Activated CD8-positive, alpha-beta memory T cell treated with anti-CD3 and anti-CD28 coated beads, Interleukin-2, amount 50 U/mL, for 24 hours (primary cell): ENCODE data around the gene STK4.

Experiments used
- DNase-seq: peaks from one replicate; pipeline ENCODE4 v3.0.0-alpha.2; 2020; ENCODE audit errors: extremely low read depth

The STK4 gene

GRCh38 chr20:45085867-45086266, 119.6 kb downstream of the STK4 start:
- DNase-seq = no peak

GRCh38 chr20:45087097-45087790, 120.9 kb downstream of the STK4 start:
- no peak for DNase-seq

DNA sequence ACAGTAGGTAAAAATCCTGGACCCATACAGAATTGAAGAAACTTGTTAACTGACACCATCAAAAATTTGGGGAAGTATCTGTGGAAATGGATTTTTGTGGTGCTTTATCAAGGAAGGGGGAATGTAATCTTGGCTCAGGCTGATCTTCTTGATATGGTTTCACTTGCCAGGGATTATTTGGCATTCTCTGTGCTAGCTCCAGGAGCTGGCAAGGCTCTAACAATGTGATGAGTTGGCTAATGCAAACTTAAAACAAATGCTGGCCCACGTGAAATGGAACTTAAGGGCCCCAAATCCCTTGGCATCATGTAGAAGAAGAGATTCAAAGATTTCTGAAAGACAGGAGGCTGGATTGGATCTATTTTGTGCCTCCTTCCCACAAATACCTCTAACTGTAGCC, 121.5 kb downstream of the STK4 start:
- no peak for DNase-seq

DNA sequence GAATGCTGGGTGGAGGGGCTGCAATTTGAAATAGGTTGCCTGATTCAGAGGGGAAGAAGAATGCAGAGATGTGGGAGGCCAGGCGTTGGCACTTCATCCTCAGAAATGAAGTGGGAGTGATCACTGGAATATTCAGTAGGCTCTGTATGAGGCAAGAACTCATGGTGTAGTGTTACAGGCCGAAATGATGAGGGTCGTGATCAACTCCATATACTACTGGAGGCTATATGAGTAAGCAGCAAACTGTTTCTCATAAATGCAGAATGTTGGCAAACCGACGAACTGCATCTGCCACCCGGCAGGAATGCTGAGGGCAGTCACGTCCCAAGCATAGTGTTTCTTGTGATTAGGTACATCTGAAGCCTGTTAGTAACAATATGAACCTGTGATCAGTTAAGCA, 121.9 kb downstream of the STK4 start:
- no peak for DNase-seq

DNA sequence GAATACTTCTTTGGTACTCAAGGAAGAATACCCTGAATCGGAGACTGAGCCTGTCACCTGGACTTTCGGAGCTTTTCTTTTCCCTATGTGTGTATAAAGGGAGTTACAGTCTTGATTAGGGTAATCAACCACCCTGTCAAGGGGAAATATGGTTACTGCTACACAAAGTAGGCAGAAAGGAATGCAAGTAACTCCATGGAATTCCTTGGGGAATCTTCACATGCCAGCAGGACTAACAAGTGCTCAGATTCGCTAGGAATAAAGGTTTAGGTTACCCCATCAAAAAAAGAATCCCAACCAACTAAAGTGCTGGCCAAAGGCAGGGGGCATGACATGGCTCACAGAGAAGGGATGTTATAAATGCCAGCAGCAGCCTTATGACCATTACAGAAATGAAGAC, 124.2 kb downstream of the STK4 start:
- no peak for DNase-seq

DNA sequence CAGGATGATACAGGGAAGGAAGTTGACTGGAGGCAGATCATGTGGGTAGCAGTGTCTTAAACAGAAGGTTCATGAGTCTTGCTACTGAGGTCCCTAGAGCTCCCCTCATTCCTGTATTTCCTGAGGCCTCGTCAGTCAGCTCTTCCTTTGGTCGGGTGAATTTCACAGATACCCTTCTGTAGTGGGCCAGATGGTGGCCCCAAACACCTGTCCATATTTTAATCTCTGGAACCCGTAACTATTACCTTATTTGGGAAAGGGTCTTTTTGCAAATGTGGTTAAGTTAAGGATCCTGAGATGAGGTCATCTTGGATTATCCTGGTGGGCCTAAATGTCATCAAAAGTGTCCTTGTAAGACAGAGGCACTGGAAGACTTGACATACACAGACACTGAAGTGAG, 125.1 kb downstream of the STK4 start:
- no peak for DNase-seq

- no peak for DNase-seq
Measured at GRCh38 chr20:45092898-45093297, 126.6 kb downstream of the STK4 start.

GRCh38 chr20:45094201-45094600, 127.9 kb downstream of the STK4 start:
- no peak for DNase-seq

DNA sequence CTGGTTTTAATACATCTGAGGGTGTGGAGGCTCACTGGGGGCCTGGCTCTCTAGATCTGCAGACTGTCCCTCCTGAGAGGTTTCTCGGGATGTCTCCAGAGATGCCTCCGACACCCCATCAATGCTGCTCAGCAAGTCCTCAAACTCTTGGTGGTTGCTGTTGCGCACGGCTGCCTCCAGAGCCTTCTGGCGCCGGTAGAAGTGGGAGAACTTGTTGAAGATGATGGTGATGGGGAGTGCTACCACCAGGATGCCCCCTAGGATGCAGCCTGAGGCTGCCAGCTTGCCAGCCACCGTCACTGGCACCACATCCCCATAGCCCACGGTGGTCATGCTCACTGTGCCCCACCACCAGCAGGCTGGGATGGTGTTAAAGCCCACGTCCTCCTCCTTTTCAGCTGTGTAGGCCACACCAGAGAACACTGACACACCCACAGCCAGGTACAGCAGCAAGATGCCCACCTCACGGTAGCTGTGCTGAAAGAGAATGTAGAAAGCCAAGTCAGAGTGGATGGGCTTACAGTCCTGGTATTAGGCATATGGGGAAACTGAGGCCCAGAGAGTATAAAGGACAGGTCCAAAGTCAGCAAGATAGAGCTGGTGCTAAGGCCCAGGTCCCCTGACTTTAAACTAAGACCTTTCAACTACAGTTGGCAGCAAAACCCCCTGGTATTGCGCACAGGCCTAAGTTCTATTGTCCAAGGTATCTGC, 128.7 kb downstream of the STK4 start:
- DNase-seq = no peak

- peak; percentile 21 for DNase-seq
Measured at GRCh38 chr20:45095805-45096238, 129.5 kb downstream of the STK4 start.

DNA sequence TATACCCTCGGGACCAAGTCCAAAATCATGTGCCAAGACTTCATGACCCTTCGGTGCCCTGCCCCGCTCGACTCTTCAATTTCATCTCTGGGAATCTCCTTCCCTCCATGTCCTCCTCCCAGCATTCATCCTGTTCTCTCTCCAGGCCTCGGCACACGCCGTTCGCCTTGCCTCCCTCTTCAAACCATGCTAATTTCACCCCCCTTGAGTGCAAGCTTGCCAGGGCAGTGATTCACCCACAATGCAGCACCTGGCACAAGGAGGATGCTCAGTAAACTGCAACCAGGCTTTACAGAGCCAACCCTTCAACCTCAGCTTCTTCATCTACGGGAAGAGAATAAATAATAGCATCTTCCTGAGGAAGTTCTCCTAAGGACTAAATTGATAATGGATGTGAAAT, 130.5 kb downstream of the STK4 start:
- no peak for DNase-seq

- DNase-seq = no peak
Measured at GRCh38 chr20:45097485-45098102, 131.3 kb downstream of the STK4 start.

DNA sequence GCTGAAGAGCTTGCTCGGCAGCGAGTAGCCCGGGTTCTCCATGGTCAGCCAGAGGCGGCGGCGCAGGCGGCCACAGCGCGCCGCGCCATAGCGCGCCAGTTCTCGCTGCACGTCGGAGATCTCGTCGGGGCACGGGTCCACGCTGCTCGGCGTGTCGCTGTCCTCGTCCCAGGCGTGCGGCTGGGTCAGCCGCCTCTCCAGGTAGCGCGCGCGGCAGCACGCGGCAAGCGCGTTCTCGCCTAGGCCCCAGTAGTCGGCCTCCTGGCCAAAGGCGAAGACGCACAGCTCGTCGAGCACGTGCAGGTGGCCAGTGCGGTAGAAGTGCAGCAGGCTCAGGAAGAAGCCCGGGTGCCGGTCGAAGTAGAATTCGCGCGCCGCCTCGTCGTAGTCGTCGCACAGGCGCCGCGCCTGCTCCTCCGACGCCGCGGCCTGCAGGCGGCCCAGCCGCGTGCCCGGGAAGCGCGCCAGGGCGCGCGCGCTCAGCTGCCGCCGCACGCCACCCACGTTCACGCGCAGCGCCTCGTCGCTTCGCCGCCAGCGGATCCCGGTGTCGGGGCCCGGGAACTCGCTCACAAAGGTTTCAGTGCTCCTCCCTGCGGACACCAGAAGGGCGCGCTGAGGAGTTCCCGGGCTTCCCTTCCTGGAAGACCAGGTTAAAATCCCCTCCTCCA, 131.9 kb downstream of the STK4 start:
- DNase-seq = no peak

DNA sequence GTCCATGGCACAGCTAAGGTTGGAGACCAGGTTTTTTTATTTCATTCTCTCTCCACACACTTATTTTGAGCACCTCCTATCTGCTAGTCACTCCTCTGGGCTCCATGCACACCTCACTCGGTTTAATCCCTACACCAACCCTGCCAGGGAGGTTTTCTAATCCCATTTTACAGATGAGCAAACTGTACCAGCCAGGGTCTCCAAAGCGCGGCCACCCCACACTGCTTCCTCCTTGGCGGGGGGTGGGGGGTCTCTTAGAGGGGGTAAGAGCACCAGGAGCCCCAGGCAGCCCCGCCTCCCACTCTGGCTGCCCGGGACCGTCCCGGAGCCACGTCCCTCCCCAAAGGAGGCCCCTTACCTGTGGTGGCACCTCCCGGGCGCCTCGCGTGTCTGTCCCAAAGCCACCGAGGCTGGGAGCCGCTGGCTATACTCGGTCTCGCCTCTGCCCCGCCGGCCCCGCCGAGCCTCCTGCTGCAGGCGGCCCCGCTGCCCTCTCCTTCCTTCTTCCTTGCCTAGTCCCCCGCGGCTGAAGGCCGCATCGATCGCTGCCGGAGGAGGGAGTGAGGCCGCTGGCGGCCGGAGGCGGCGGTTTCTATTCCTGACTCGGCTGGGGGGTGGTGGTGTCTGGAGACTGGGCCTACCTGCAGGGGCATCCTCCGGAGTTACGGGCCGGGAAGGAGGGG, 134.4 kb downstream of the STK4 start, which contains the start of gene KCNS1:
KCNS1 (minus strand) TSS at position 565 of the 683 bp plus-strand sequence. CDS start 1,891 bp downstream, outside the sequence.
- no peak for DNase-seq

GRCh38 chr20:45101333-45101850, 135.1 kb downstream of the STK4 start:
- DNase-seq = no peak

- no peak for DNase-seq
Measured at GRCh38 chr20:45103072-45103471, 136.8 kb downstream of the STK4 start.

GRCh38 chr20:45104786-45105185, 138.5 kb downstream of the STK4 start:
- DNase-seq = no peak

- DNase-seq = no peak
Measured at GRCh38 chr20:45105317-45105716, 139.0 kb downstream of the STK4 start.

- no peak for DNase-seq
Measured at GRCh38 chr20:45109634-45110033, 143.3 kb downstream of the STK4 start.

- DNase-seq = no peak
Measured at GRCh38 chr20:45110301-45110700, 144.0 kb downstream of the STK4 start.

DNA sequence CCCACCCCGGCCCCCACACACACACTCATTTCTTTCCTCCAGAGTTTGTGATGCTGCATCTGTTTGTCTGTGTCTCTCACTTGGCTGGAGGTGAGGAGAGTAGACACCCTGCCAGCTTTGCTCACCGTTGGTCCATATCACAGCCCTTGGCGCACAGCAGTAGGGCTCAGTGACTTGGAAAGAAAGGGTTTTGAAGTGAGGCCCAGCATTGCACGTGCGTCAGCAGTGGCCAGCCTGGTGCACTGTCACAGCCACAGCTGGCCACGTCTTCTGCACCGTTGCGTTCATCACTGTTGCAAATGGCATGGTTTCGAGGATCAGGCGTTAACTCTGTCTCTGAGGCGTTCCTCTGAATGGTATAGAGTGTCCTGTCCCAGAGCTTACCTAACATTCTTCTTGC, 145.0 kb downstream of the STK4 start:
- DNase-seq = no peak
